GM10248 (cell line): ENCODE measurements around the gene SIPA1L3.

Experiments
- CTCF ChIA-PET: fragments of 300-600 bp; sonication (Branson Sonifier 250); formaldehyde crosslinking; extraction: SDS; loops from one replicate; lab custom pipeline; 2021; ENCODE audit warnings: antibody characterized with exemption; lab: Yijun Ruan, JAX
- POLR2A ChIA-PET: fragments of 350-650 bp; sonication (Branson Sonifier 250); formaldehyde crosslinking; extraction: SDS; loops from one replicate; lab custom pipeline; 2020; ENCODE audit warnings: antibody characterized with exemption; lab: Yijun Ruan, JAX
- DNase-seq: peaks from one replicate; pipeline ENCODE4 v3.0.0; 2012; ENCODE audit errors: extremely low spot score
- TF ChIP-seq, protein P1 (sequence below): IDR thresholded peaks from 2 replicates; pipeline ENCODE4 v1.5.1; 2012; ENCODE audit warnings: mild to moderate bottlenecking, low read depth; ENCODE audit errors: extremely low read depth, missing control alignments, control extremely low read depth

SIPA1L3 gene

GRCh38 chr19:38172001-38172400, 265.0 kb downstream of the SIPA1L3 start:
- CTCF ChIA-PET = no interaction called here
- POLR2A ChIA-PET = no interaction called here
- TF ChIP-seq, protein P1, sequence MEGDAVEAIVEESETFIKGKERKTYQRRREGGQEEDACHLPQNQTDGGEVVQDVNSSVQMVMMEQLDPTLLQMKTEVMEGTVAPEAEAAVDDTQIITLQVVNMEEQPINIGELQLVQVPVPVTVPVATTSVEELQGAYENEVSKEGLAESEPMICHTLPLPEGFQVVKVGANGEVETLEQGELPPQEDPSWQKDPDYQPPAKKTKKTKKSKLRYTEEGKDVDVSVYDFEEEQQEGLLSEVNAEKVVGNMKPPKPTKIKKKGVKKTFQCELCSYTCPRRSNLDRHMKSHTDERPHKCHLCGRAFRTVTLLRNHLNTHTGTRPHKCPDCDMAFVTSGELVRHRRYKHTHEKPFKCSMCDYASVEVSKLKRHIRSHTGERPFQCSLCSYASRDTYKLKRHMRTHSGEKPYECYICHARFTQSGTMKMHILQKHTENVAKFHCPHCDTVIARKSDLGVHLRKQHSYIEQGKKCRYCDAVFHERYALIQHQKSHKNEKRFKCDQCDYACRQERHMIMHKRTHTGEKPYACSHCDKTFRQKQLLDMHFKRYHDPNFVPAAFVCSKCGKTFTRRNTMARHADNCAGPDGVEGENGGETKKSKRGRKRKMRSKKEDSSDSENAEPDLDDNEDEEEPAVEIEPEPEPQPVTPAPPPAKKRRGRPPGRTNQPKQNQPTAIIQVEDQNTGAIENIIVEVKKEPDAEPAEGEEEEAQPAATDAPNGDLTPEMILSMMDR = no peak
- no peak for DNase-seq

- ChIA-PET POLR2A (no interaction called here), CTCF (interaction anchor here (1.8 kb wide), 1 partner anchor 271 kb away, joined by 4 read pairs; no protein-coding TSS in a partner anchor)
Measured at GRCh38 chr19:38173291-38174041, 266.5 kb downstream of the SIPA1L3 start.

GRCh38 chr19:38175422-38175821, 268.4 kb downstream of the SIPA1L3 start:
- no peak for DNase-seq
- ChIA-PET POLR2A (no interaction called here), CTCF (no interaction called here)

More at GRCh38 chr19:38173291-38174041, 266.5 kb downstream of the SIPA1L3 start:
- TF ChIP-seq, protein P1 = no peak
- DNase-seq = no peak

DNA sequence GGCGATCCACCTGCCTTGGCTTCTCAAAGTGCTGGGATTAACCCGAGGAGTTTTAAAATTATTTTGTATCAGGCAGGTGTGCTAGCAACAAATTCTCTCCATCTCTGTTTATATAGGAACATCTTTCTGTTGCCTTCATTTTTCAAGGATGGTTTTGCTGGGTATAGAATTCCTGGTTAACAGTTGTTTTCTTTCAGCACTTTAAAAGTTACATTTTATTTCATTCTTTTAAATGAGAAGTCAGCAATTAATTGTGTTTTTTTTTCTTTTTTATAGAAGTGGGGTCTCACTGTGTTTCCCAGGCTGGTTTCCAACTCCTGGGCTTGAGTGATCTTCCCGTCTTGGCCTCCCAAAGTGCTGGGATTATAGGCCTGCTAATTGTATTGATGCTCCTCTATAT, 273.1 kb downstream of the SIPA1L3 start:
- no peak for DNase-seq
- TF ChIP-seq, protein P1 = no peak
- ChIA-PET CTCF (interaction anchor here (1.2 kb wide), 1 partner anchor 10 kb away, joined by 3 read pairs; no protein-coding TSS in a partner anchor), POLR2A (no interaction called here)

More at GRCh38 chr19:38175422-38175821, 268.4 kb downstream of the SIPA1L3 start:
- TF ChIP-seq, protein P1 = no peak

- ChIA-PET CTCF (interaction anchor here (1.5 kb wide), 3 partner anchors 18 to 283 kb away, joined by 3 to 7 read pairs (median 3); no protein-coding TSS in a partner anchor), POLR2A (no interaction called here)
- DNase-seq = no peak
- TF ChIP-seq, protein P1 = no peak
Measured at GRCh38 chr19:38182536-38183210, 275.7 kb downstream of the SIPA1L3 start.

- POLR2A ChIA-PET = no interaction called here
- no peak for DNase-seq
Measured at GRCh38 chr19:38183251-38183897, 276.4 kb downstream of the SIPA1L3 start.

More at GRCh38 chr19:38183251-38183897, 276.4 kb downstream of the SIPA1L3 start:
- TF ChIP-seq, protein P1 = no peak
- CTCF ChIA-PET = interaction anchor here (0.7 to 1.7 kb wide), 4 partner anchors 14 to 281 kb away, joined by 3 to 7 read pairs (median 3); no protein-coding TSS in a partner anchor
